HG03460 (cell line): ENCODE measurements around the gene VPS13D.
A peak's percentile ranks its signal among the peaks of the same experiment; 100 is the strongest.

Experiments used
- ATAC-seq: cut with Tn5 transposase; IDR thresholded peaks from one replicate; pipeline ENCODE4 v1.9.1; 2021; ENCODE audit not compliant: unreplicated experiment

The VPS13D gene

GRCh38 chr1:12417389-12417788, 187.6 kb downstream of the VPS13D start:
- ATAC-seq = no peak

- no peak for ATAC-seq
Observed at GRCh38 chr1:12420171-12420570, 190.3 kb downstream of the VPS13D start.

GRCh38 chr1:12422488-12422887, 192.7 kb downstream of the VPS13D start:
- no peak for ATAC-seq

GRCh38 chr1:12424087-12424529, 194.3 kb downstream of the VPS13D start:
- ATAC-seq = no peak

- ATAC-seq = no peak
Observed at GRCh38 chr1:12424793-12425192, 195.0 kb downstream of the VPS13D start.

GRCh38 chr1:12426030-12426429, 196.2 kb downstream of the VPS13D start:
- no peak for ATAC-seq

- ATAC-seq = no peak
Observed at GRCh38 chr1:12428334-12428733, 198.5 kb downstream of the VPS13D start.

- ATAC-seq = no peak
Observed at GRCh38 chr1:12430525-12430924, 200.7 kb downstream of the VPS13D start.

- ATAC-seq = no peak
Observed at GRCh38 chr1:12432897-12433296, 203.1 kb downstream of the VPS13D start.

- no peak for ATAC-seq
Observed at GRCh38 chr1:12433323-12434053, 203.7 kb downstream of the VPS13D start.

GRCh38 chr1:12434174-12434573, 204.3 kb downstream of the VPS13D start:
- peak; percentile 29 for ATAC-seq

- ATAC-seq = no peak
Observed at GRCh38 chr1:12434686-12435085, 204.9 kb downstream of the VPS13D start.

GRCh38 chr1:12435639-12436344, 206.0 kb downstream of the VPS13D start:
- ATAC-seq = peak; percentile 74

GRCh38 chr1:12436345-12436658, 206.5 kb downstream of the VPS13D start:
- ATAC-seq = peak; percentile 4

GRCh38 chr1:12436817-12437599, 207.2 kb downstream of the VPS13D start:
- no peak for ATAC-seq

- ATAC-seq = no peak
Observed at GRCh38 chr1:12437629-12438028, 207.8 kb downstream of the VPS13D start.

- no peak for ATAC-seq
Observed at GRCh38 chr1:12438349-12438924, 208.6 kb downstream of the VPS13D start.

GRCh38 chr1:12439073-12439472, 209.2 kb downstream of the VPS13D start:
- ATAC-seq = no peak

- no peak for ATAC-seq
Observed at GRCh38 chr1:12441414-12442105, 211.7 kb downstream of the VPS13D start.

- no peak for ATAC-seq
Observed at GRCh38 chr1:12442217-12442616, 212.4 kb downstream of the VPS13D start.

- no peak for ATAC-seq
Observed at GRCh38 chr1:12443151-12443550, 213.3 kb downstream of the VPS13D start.
